HL-60/S4 treated with phorbol 12-myristate 13-acetate at 8.2 ng/mL for 4 days and 3 days (cell line): ENCODE results near the gene ITGBL1.

Experiments used
- in situ Hi-C: fragments of 300-500 bp; cut with MboI; formaldehyde crosslinking; loops from 2 replicates; pipeline ENCODE4 v1.15.0; 2022; ENCODE audit warnings: low sequenced_read_pairs

Gene ITGBL1

DNA sequence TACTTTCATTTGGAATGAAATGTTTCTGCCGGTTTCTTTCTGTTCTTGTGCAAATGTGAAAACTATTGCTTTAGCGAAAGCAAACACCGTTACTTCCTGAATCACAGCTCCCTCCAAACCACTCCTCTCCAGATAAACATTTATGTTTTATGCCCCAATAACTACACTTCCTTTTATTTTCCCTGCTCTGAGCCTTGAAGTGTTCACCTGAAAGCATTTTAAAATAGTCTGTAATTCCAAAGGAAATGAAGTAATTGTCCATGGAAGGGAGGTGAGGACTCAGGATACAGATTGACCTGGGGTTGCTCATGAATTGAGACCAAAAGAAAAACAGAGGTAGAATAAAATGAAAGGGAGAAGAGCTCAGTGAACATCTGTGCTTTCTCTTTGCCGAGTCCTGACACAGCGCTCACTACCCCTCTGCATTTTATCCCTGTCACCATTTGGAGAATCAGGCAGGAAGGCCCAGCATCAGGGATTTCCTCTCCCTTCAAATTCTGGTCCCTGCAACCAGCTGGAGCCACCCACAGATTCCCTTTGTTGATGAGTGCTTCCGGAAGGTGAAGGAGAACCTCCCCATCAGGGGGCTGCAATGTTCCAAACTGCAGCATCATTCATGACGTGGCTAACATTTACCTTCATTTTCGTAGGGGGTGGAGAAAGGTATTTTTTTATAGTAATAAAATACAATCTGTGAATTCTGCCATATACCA lies 171.9 kb downstream of the ITGBL1 start:
- in situ Hi-C loops = no loop called here

DNA sequence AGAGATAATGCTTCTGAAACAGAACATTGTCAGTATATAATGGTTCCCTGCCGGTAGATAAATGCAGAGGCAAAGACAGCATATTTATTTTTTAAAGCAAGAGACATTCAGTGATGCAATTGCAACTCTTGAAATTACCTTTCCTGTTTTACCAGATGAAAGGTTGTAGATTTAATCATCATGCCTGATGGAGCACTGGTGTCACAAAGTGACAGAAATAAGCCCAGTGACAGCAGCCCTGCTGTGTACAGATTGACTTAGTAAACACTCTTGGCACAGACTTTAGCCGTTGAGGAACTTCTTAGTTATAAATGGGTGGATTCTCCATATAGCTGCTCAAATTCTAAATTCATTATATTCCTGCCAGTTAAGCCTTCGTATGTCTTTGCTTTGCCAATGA lies 172.5 kb downstream of the ITGBL1 start:
- in situ Hi-C loops = no loop called here

DNA sequence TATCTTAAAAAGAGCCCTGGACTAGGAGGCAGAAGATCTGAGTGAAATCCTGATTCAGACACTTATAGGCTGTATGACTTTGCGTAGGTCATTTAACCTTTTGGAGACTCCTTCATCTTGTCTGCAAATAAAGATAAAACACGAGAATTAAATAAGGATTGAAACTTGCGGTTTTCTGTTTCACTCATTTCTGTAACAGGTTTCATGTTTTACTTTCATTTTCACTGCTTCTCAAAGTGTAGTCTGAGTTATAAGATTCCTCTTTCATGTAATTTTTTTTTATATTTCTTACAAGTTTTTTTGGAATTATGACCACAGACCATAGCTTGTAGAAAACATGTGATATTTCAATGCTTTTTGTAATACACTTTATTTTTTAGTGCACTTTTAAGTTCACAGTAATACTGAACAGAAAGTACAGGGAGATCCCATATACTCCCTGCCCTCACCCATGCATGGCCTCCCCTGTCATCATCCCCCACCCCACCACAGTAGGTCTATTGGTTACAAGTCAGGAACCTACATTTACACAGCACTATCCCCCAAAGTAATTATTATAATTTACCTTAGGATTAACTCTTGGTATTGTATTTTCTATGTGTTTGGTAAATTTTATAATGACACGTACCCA lies 174.6 kb downstream of the ITGBL1 start:
- in situ Hi-C loops = no loop called here

DNA sequence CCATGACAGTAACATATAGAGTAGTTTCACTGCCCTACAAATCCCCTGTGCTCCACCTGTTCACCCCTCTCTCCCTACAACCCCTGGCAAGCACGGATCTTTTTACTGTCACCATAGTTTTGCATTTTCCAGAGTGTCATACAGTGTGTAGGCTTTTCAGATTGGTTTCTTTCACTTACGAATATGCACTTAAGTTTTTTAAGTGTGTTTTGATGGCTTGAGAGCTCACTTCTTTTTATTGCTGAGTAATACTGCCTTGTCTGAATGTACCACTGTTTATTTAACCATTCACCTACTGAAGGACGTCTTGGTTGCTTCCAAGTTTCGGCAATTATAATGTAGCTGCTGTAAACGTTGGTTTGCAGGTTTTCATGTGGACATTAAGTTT lies 175.1 kb downstream of the ITGBL1 start:
- in situ Hi-C loops = no loop called here

DNA sequence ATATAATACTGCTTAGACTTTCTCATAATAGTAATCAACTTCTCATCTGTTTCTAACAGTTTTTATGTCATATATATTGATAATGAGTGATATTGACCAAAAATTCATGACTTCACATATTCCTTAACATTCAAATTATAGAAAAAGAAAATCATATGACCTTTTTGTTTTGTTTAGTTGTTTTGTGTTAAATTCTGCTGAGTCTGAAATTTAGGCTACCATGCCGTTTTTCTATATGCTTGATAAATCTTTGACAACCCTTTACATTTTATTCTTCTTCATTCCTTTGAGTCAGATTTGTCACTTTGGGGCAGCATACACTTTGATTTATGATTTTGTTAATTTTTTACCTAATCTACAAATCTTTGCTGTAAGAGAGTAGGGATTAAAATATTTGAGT lies 176.4 kb downstream of the ITGBL1 start:
- in situ Hi-C loops = no loop called here

DNA sequence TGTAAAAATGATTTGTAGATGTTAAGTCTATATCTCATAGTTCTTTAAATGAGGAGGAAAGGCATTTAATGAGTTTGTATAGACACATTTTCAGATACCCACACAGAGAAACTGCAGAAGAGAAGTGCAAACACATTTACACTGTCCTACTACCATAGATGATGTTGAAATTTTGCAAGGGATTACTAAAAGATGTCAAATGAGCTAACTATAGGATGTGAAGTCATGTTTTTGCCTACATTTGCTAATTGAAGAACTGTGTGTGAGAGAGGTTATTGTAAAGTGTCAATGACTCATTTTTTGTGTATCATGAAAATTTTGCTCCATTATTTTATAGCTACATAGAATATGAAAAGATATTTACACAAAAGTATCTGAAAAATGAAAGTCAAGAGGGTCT lies 178.9 kb downstream of the ITGBL1 start:
- in situ Hi-C loops = no loop called here

DNA sequence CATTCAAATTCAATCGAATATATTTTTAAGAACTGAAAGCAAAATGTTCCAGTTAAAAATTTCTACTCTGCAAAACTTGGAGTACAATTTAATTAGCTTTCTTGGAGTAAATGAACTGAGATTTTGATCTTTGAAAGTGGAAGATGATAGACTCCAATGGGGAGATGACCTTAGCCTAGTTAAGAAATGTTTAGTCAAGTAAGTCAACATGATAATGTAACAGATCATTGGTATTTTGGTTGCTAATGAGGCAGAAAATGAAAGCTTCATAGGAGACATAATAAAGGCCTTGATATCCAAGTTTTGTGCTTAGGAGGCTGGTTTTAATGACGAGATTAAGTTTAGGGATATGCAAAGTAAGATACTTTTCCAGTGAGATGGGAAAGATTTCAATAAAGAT lies 181.7 kb downstream of the ITGBL1 start:
- in situ Hi-C loops = no loop called here

DNA sequence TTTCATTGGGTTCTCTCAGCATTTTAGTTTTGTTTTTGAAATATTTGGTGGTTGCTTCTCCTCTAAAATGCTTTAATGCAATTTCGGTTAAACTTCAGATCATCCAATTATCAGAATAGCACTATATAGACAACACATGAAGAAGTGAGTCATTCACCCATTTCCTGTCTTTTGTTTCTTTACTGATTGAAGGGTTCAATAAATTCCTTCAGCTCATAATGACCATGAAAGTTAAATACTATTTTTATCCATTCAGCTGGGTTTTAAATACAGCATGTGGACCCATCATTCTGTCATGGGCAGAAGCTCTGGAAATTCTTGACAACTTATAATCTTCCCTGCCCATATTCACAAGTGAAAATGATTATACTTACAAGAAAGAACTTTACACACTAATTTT lies 187.2 kb downstream of the ITGBL1 start:
- in situ Hi-C loops = no loop called here

DNA sequence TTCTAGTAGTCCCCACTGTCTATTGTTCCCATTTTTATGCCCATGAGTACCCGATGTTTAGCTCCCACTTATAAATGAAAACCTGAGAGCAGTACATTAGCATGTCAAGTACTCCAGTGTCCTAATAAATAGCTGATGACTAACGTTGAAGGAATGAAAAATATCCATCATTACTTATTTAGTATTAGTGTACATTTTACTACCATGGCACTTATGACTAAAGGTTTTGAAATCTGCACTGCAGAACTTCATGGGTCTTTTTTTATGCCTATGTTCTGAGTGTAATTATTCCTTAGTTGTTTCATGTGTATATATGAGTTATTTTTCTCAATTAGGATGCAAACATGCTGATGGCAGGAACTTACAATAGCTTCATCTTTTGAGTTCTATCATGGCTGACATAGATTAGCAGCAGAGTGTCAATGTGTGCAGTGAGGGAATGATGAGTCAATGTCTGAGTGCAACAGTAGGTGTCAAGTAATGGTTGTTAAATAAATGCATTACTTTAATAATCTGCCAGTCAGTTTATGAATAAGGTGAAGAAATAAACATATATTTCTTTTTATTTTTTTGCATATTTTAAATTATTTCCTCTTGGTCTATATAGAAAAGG lies 188.4 kb downstream of the ITGBL1 start:
- in situ Hi-C loops = no loop called here

DNA sequence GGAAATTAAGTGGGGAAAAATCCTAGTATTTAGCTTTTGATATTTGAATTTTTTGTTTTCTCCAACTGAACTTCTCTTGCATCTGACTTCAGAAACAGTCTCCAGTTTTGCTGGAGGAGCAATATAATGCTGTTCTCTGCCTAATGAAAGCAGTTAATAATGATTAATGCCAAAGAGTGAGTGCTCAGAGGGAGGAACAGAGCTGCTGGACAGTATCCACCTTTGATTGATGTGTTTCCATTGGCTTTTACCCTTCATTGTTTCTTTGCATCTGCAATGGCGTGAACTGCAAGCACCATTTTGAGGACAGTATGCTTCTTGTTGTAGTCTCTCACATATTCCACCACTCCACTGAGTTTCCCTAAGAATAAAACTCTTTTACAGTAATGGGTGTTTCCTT lies 193.4 kb downstream of the ITGBL1 start:
- in situ Hi-C loops = no loop called here

DNA sequence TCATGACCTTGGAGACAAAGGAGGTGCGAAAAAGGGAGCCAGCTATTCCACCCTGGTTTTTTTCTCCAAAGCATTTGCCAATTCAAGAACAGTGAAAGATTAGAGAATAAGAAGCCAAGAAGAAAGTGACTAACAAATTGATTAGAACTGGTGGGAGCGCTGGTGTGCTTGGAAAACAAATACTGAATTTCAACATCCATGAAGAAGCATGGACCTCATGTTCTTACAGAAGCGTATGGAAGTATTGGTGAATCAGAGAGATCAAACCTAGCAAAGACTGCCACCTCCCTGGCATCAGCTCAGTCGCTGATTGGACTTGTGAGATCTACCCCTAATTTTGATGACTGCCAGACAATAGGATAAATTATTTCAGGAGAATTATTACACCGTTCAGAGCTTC lies 195.3 kb downstream of the ITGBL1 start:
- in situ Hi-C loops = no loop called here

DNA sequence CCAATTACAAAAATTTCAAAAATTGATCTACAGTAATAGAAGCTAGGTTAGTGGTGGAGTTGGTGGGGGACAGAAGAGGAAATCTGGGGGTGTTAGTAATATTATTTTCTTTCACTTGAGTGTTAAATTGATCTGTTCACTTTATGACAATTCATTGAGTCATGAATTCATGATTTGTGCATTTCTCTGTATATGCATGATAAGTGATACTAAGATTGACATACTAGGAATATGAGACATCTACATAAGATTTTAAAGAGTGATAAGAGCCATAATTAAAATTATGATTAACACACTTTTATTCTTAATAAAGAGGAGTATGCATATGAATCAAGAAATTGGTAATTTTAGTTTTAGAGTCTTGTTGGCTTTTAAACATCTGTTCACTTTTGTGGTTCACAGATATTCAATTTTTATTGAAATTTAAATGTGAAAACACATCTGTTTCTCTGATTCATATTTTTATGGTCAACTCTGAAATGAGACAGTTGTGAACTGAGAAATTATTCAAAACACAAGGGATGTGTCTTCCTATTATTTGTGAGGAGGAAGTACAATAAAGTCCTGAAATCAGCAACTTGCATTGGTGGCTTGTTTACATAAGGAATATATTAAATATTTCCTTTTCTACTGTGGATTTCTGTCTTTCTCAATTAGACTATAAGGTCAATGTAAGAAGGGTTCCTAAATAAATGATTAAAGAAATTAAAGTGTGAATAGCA lies 196.5 kb downstream of the ITGBL1 start:
- in situ Hi-C loops = no loop called here

DNA sequence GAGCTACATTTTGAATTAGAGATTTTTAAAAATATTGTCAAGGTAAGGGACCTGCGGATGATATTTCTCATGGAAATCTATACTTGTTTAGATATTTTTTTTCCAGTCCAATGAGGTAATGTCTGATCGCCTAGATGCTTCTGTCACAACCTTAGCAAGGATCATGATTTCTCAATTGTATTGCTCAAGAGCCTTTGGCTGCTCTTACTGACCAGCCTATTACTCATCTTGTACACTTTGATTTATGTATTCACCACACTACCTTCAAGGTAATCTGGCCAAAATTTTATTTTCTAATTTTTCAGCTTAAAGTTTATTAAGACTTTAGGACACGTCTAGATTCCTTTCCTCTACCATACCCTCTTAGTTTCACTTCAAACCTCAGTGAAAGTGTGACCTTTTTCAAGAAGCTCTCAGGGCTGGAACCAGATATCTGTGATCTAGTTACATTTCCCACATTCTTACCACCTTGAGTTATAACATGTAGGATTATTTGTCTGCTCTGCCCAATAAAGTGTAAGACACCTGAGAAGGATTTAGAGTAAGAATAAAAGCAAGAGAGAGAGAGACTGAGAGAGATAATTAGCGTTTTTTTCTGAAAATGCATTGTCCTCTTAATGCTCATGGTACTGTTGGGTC lies 197.1 kb downstream of the ITGBL1 start:
- in situ Hi-C loops = no loop called here

DNA sequence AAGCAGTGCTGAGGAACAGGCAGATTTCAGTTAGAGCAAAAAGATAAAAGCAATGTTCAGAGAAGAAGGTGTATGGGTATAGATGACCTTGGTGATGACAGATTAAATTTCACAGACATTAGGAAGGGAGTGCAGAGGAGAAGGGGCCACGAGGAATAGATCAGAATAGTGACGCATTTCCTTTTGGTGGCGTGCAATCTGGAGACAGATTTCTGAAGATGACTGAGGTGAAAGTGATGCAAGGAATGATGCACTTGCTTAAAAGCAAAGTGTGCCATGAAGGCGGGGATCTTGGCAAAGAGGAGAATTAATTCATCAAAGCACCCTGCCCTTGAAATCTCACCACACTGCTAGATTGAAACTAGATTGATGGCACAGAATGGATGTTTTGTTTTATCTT lies 202.4 kb downstream of the ITGBL1 start:
- in situ Hi-C loops = no loop called here

DNA sequence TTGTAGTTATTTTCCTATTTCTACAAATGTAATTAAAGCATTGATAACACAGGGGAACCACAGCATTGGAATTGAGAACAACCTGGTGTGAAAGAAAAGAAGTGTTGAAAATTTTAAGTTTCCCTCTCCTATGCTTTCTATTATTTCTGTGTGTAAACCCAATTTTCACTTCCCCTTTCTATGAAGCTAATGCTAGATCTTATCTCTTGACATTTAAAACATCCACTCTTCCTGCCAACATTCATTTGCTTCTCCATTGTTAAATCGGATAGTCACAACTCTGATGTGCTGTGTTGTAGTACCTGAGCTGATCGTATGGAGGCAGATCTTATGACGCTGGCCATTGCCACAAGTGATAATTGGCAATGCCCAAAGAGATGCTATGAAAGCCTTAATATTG lies 203.0 kb downstream of the ITGBL1 start:
- in situ Hi-C loops = no loop called here

DNA sequence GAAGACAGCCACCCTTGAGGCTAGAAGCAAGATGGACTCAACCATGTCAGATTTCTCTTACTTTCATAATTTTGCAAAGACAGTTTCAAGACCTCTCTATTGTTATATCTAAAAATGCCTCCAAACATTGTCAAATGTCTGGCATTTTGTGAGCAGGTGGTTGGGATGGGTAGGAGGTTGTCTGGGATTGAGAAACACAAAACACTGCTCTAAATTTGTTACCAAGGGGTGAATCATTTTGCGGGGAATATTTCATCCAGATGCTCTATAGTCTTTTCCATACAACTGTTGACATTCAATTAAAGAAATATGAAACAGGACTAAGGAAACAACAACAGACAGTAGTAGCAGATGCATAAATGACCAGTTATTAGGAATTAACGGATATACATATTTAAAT lies 208.2 kb downstream of the ITGBL1 start:
- in situ Hi-C loops = no loop called here

DNA sequence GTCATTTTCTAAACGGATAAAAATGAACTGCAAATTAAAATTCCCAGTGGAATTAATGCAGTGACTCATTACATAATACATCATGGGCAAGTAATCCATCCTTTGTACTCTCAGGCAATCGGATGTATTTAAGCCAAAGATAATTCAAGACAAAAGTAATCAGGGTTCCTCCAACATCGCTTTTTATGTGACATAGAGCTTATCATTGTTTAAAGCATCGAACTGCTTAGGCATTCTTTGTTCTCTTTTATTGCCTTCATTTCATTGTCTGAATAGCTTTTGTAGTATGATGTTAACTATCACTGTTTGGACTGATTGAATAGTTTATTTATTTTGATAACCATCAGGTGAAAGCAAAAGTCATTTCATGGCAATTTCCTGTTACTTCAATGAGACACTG lies 209.4 kb downstream of the ITGBL1 start:
- in situ Hi-C loops = no loop called here

DNA sequence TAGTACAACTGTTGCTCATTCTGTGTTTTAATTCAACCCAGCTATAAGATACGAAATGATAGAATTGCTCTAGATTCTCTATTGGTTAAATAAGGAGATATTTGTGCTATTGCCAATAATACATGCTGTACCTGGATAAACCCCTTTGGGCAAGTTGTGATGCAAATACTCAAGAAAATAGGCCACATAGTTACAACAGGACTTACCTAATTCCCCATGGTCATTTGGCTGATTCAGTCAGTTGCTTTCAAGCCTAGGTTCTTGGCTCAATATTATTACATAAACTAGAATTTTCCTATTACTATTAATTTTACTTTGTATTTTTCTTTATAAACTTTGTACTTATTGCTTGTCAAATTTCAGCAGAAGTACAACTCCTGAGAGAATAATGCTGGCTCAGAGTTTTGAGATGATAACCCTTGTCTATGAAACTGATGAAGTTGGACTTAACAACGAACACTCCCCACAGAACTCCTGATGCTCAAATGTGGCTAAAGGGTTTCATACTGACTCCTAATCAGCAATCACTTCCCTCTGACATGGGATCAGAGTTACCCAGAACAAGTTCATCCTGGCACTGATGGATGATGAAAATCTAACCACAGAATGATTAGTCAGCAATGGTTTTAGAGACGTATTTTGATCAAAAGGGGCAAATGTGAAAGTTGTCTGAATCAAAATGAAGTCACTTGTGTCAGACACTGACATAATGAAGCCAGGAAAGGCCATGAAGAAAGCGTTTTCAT lies 221.1 kb downstream of the ITGBL1 start:
- in situ Hi-C loops = no loop called here

DNA sequence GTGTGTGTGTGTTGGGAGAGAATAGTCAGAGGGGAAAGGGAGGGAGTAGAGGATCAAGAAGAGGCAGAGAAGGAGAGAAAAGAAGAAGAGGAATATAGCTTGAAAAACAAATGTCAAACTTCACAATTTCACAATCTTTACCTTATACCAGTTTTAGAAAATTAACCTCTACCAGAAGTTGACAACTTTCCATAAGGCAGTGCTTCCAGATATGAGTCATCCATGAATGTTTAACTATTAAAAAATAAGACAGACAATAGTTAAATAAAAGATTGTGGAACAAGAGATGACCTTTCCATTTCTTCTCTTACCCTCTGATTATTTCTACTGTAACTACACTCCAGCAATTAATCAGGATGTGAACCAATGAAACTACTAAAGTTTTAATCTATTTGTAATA lies 229.4 kb downstream of the ITGBL1 start:
- in situ Hi-C loops = no loop called here

DNA sequence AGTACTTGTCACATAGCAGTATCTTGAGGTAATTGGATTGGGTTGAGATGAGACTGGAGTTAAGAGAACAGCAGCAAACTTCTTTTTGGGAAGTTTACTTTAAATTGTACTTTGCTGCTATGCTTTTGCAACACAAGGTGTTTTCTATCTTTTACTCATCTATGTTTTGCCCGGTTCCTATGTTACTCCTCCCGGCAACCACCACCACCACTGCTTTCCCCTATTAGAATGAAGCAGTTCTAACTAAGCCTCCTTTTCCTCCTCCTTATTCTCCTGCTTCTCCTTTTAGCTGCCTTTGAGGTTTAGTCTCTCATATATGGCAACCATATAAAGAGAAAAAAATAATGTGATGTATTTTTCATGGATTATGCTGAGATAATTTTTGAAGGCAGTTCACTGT lies 233.5 kb downstream of the ITGBL1 start:
- in situ Hi-C loops = no loop called here

DNA sequence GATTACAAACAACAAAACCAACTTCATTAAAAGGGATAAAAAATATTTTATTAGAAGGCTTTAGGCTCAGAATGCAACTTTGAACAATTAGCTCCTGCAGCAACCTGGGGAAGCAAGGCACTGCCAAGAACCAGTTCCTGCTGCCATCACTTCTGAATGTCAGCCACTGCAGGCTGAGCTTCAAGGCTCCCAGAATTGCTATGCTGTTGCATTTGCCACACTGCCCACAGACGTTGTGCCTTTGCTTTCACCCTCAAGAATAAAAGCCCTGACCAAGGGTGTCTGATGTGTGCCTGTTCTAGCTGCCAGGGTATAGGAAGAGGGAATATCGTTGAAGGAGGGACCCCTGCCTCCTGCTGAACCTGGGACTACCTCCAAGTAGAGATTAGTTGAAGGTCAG lies 238.4 kb downstream of the ITGBL1 start:
- in situ Hi-C loops = no loop called here
